GM18505 (cell line): ENCODE data around the gene MTHFSD.

Experiments used
- ATAC-seq: cut with Tn5 transposase; IDR thresholded peaks from one replicate; pipeline ENCODE4 v1.9.1; 2021; ENCODE audit not compliant: unreplicated experiment
- POLR2A ChIP-seq: IDR thresholded peaks from 4 replicates; pipeline ENCODE4 v1.6.1; 2011; ENCODE audit warnings: borderline replicate concordance; ENCODE audit not compliant: insufficient read depth, insufficient read length; ENCODE audit errors: extremely low read depth

Gene MTHFSD

DNA sequence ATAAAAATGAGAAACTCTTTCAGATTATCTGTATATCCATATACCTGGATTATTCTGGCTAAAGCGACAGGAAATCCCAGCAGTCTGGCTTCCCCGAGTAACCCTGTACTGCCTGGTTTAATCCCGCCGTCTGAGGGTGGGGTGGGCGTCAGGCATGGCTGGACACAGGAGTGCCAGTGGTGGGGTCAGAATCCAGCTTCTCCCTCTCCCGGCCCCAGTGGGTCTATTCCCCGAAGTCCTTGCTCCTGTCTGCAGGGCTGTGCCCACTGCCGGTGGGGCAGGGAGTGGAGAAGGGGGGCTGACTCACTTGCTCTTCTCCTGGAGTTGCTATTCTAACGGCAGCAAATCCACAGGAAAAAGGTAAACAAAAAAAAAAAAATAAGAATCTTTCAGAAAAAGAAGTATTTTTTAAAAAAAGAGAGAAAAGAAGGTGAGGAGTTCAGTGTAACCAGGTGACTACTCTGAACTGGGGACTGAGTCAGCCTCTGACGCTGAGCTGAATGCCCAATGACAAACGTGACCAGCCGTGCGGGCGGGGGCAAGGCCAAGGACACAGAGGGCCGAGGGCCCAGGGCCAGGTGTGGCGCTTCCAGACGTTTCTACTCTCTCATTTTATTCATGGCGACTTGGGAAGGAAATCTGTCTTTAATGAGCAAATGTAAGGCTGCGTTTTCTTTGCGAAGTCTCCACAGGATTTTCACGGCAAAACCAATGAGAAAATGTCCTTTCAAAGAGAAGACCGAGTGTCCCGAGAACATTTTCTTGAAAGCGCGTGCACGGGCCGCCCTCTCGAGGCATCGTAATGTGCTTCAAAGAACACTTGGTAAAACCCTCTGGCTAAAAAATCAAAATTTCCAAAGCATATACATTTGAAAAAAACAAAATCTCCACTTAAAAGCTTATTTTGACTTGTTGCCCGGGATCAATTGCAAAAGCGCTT, 24.5 kb downstream of the MTHFSD start:
- ATAC-seq = no peak
- no peak for TF ChIP-seq POLR2A

DNA sequence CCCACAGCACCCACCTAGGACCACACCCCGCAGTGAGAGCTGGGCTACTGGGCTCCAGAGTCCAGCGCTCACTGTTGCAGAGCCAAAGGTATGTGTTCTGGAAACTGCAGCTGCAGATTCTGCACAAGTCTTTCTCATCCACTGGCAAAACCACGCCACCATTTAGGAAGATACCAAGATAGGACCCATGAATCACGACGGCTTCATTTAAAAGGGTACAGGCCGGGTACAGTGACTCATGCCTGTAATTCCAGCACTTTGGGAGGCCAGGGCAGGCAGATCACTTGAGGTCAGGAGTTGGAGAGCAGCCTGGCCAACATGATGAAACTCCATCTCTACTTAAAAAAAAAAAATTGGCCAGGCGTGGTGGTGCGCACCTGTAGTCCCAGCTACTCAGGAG, 25.9 kb downstream of the MTHFSD start:
- TF ChIP-seq POLR2A = no peak
- no peak for ATAC-seq

DNA sequence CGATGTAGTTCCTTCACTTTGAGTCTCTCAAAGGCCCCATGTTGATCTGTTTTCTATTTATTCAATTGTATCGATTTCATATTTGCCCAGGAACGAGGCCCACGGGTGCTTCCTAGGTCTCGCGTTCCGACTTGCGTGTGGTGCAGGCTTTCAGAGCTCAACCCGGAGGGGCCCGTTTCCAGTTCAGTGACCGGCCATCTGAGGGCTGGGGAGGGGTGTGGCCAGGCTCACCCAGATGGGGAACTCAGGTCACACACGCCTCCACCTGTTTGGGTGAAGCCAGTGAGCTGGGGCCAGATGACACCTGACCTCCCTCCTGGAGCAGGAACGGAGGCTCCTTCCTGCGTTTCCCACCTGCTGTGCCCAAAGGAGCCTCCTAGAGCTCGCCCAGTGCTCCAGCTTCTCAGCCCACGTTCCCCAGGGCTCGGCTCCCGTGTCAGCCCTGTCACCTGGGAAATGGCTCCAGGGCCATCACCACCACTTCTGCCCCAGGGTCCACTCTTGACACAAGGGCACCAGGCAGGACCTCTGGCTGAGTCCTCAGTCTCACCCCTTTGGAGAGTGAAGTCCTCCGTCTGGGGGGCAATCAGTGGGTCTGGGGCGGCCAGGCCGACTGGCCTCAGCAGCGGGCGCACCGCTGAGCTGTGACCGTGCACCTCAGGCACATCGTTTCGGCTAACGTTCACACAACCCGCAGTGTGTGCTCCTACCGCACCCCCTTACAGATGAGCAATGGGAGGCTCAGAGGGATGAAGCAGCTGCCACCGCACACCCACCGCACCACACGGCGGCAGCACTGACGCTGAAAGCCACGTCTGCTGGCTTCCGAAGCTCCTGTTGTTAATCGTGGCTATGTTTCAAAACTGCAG, 26.7 kb downstream of the MTHFSD start:
- no peak for TF ChIP-seq POLR2A
- ATAC-seq = no peak

DNA sequence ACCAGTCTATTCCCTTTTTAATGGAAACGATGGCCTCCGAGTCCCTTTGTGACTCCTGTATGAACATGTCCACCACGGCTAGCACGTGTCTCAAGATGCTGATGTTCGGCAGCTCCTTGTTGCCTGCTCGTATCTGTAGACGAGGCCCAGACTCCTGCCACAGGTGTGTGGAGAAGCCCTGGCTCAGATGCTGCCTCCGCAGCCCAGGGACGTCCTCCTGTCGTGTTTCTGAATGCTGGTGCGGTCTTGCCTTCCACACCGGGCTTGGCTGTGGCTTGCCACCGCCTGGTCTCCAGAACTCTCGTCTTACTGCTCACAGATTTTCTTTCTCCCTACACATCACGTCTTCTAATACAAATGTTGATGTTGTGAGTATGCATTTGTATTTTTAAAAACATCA, 27.7 kb downstream of the MTHFSD start:
- ATAC-seq = no peak
- TF ChIP-seq POLR2A = no peak

DNA sequence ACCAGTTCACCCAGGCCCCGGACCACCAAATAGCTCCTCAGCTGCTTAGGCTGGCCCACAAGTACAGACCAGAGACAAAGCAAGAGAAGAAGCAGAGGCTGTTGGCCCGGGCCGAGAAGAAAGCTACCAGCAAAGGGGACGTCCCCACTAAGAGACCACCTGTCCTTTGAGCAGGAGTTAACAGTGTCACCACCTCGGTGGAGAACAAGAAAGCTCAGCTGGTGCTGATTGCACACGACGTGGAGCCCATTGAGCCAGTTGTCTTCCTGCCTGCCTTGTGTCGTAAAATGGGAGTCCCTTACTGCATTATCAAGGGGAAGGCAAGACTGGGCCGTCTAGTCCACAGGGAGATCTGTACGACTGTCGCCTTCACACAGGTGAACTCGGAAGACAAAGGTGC, 29.3 kb downstream of the MTHFSD start:
- TF ChIP-seq POLR2A = no peak

DNA sequence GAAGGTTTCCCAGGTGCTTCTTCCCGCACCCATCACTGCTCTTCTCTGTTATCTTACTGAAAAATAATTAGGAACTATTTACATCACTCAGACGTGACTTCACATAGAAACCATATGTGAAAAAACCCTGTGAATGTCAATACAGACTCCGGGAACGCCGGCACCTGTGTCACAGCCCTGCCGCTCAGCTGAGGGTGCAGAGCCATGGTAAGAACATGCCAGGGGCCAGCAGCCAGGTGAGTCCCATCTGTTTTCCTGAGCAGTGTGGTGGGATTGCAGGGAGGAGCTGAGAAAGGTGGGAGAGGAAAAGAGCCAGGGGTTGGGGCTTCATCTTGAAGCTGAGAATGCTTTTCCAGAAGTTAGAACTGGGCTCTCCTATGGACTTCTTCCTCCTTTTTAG, 31.0 kb downstream of the MTHFSD start:
- TF ChIP-seq POLR2A = no peak
- no peak for ATAC-seq

More for the DNA sequence above, 29.3 kb downstream of the MTHFSD start:
- ATAC-seq = no peak

DNA sequence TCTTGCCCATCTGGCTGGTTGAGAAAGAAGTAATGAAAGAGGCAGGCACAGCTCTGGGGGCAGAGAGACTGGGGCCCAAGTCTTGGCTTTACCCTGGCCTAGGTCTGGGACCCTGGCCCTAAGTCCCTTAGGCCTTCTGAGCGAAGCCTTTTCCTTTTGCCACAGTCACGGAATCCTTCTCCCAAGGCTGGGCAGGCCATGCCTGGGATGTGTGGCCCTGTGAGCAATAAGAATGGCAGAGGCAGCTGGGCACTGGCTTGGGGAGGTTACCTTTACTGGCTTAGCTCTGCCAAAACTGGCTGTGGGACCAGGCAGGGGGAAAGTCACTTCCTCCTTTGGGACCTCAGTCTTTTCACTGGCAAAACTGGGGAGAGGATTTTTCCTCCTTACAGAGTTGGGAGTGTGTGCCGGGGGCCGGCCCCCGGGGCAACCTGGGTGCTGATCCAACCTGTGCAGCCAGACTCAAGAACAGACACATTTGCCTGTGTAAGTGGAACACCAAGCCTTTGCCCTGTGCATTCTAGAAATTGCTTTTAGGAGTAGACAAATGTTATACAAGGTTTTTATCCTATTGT, 31.8 kb downstream of the MTHFSD start:
- no peak for TF ChIP-seq POLR2A
- ATAC-seq = no peak

DNA sequence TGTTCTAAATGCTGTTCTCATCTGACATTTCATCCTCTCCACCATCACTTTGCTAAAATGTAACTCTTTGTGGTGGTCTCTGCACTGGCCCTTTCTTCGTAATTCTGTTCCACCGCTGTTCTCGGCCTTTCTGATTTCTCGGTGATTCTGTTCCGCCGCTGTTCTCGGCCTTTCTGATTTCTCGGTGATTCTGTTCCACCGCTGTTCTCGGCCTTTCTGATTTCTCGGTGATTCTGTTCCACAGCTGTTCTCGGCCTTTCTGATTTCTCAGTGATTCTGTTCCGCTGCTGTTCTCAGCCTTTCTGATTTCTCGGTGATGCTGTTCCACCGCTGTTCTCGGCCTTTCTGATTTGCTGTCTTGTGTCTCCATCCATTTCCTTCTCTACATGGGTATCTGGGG, 32.4 kb downstream of the MTHFSD start:
- ATAC-seq = no peak
- no peak for TF ChIP-seq POLR2A

DNA sequence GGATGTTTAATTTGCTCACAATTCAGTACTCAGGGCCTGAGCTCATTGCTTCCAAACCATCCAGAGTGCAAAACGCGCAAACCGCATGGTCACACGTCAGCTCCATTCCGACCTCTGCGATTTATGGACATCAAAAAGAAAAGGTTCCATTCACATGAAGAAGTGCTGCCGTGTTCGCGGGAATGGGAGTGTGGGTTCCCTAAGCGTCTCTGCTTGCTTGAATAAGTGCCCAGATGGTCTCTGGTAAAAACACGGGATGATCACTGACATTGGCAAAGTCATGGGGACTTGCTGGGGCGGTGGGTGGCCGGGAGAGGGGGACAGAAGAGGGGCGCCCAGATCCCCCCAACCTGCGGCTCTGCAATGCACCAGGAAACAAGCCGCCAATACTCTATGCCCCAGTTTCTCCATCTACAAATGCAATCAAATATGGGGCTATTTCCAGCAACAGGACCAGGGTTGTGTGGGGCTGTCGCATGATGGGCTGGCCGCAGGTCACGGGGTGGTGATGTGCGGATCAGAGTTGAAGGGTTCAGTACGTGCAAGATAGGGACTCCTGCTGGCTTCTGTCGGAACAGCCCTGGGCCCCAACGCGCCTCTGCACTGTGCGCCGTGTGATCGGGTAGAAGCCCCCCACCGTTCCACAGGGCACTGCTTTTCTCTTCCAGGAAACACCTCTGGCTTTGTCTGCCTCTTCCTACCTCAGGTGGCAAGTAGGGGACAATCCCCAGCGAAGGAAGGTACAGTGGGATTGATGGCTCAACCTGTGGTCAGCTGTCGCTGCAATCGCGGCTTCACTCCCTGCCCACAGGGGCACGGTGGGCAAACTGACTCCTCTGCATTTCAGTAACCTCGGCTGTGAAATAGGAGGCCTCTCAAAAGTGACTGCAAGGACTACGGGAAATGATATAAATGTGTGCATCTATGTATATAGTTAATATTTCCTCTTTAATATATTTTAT, 33.5 kb downstream of the MTHFSD start:
- no peak for ATAC-seq
- no peak for TF ChIP-seq POLR2A

DNA sequence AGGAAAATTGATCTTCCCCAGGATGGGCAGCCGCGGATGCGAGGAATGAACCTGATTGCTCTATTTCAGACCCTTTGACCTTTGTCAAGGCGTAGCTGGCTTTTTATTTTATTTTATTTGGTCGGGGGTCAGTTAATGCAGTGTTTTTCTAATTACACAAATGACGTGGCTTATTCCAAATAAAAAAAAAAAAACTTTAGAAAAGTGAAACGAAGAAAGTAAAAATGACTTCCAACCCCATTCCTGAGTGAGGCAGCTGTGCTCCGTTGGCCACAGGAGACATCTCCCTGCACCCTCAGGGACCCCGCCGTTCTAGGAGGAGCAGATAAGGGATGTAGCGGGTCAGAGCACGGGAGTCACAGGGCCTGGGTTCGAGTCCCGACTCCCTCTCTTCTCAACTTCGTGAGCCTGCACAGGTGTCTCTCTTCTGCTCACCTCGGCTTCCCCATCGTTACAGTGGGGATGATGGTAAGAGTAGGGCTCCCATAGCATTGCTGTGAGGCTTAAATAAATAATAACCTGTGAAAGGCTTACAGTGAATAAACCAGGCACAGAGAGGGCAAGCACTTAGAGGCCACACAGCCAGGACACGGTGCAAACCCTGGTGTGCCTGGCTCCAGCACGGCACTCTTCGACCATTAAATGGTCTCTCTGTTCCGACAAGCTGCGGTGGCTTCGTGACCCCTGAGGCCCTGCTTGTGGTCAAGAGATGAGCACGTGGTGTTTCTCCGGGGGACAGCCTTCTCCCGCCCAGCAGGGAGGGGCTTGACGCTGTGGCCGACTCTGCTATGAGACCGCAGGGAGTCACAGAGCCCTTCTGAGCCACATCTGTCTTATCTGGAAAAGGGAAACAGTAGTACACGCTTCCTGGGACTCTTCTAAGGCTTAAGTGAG, 34.5 kb downstream of the MTHFSD start:
- no peak for TF ChIP-seq POLR2A
- ATAC-seq = no peak

DNA sequence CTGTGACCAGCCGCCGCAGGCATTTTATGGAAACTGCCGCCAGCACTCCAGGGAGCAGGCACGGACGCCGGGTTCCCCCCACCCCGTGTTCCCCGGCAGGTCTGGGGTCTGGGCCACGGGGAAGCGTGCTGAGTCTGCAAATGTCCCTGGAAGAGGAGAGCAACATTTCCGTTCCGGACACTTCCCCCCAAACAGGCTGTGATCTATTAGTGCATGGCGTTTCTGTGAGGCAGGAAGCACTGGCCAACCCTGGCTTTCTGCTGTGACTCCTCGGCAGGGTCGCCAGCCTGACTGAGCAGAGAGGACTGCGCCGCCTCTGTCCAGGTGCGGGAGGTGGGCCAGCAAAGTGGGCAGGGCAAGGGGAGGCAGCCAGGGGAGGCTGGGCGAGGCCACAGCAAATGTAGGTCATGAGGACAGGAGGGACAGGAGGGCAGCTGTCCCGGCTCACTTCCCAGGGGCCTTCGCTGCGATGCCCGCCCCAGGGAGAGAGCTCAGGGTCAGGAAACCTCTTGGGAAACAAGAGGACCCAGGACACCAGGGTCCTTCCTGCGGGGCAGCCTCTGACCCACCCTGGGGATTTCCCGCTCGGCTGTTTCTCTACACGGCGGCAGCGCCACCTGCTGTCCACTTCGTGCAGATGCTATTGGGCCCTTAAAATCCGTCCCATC, 35.3 kb downstream of the MTHFSD start:
- no peak for ATAC-seq
- TF ChIP-seq POLR2A = no peak
